Superior temporal gyrus (tissue), 1 donor: ENCODE measurements around the gene RNF213.
"Not testable (repeated sequence)": the region's sequence is repeated elsewhere in the genome, so short reads cannot be mapped to it uniquely, and the experiment has no call there.

ENCODE experiments used
- DNase-seq: peaks from one replicate; pipeline ENCODE4 v3.0.0-alpha.2; 2016; ENCODE audit errors: extremely low spot score

Gene RNF213

GRCh38 chr17:80319262-80319998 lies 58.8 kb downstream of the RNF213 start:
- DNase-seq, result no peak

DNA sequence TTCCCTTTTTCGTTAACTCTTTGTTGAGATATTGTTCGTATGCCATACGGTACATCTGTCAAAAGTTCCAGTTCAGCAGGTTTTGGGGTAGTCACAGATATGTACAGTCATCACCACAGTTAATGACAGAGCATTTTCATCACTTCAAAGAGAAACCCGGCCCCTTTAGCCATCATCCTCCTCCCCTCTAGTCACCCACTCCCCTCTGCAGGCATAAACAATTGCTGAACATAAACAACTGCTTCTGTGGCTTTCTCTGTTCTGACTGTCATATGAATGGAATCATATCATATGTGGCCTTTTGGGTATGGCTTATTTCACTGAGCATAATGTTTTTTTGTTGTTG lies 59.3 kb downstream of the RNF213 start:
- no peak for DNase-seq

DNA sequence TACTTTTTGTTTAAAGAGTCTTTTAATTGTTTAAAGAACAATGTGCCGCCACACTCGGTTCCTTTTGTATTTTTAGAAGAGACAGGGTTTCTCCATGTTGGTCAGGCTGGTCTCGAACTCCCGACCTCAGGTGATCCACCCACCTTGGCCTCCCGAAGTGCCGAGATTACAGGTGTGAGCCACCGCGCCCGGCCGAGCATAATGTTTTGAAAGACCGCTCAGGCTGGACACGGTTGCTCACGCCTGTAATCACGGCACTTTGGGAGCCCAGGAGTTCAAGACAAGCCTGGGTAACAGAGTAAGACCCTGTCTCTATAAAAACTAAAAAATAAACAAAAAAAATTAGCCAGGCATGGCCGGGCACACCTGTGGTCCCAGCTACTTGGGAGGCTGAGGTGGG lies 59.8 kb downstream of the RNF213 start:
- DNase-seq, result no peak

DNA sequence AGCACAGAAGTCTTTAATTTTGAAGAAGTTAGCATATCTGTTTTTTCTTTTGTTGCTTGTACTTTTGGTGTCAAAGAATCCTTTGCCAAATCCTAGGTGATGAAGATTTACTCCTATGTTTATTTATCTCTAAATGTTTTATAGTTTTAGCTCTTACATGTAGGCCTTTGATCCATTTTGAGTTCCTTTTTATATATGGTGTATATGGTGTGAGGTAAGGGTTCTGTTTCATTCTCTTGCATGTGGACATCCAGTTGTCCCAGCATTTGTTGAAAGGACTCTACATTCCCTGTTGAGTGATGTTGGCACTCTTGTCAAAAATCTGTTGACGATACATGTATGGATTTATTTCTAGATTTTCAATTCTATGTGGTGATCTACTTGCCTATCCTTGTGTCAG lies 62.2 kb downstream of the RNF213 start:
- no peak for DNase-seq

DNA sequence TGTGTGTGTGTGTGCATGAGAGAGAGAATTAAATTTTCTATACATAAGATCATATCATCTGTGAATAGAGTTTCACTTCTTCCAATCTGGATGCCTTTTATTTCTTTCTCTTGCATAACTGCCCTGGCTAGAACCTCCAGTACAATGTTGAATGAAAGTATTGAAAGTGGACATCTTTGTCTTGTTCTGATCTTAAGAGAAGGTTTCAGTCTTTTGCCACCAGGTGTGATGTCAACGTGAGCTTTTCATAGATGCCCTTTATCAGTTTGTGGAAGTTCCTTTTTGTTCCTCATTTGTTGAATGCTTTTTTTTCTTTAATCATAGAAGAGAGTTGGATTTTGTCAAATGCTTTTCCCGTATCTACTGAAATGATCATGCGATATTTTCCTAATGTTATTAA lies 63.3 kb downstream of the RNF213 start:
- DNase-seq, result no peak

GRCh38 chr17:80327518-80327917 lies 66.9 kb downstream of the RNF213 start:
- no peak for DNase-seq

GRCh38 chr17:80328634-80329380 lies 68.2 kb downstream of the RNF213 start:
- DNase-seq, result no peak

GRCh38 chr17:80329421-80329820 lies 68.8 kb downstream of the RNF213 start:
- not testable (repeated sequence) for DNase-seq

DNA sequence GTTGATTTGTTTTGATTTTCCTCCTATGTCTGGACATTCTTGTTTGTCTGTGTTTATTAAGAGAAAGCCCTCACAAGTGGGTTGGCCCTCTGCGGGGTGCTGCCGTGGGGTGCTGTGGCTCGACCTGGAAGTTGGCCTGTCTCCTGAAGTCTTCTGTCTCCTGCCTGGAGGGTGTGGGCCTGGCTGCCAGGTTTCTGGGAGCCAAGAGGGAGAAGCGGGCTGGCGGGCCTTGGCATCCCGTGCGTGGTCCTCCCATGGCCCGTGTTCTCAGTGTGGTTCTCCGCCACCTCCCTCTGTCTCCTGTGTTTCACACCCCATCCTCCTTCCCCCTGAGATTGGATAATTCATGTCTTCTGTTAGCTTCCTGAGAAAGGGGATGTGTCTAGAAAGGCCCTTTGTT lies 69.6 kb downstream of the RNF213 start:
- no peak for DNase-seq

DNA sequence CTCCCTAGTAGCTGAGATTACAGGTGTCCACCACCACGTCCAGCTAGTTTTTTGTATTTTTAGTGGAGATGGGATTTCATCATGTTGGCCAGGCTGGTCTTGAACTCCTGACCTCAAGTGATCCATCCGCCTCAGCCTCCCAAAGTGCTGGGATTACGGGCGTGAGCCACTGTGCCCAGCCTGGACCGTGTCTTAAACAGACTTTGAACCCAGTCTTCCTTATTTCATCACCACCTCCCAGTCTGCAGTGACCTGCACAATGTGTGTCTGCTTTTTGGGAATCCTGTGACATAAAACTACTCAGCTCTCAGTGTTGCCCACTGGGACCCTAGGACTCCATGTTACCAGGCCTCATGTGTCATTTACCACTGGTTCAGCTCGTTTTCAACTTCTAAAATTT lies 70.3 kb downstream of the RNF213 start:
- not testable (repeated sequence) for DNase-seq

DNA sequence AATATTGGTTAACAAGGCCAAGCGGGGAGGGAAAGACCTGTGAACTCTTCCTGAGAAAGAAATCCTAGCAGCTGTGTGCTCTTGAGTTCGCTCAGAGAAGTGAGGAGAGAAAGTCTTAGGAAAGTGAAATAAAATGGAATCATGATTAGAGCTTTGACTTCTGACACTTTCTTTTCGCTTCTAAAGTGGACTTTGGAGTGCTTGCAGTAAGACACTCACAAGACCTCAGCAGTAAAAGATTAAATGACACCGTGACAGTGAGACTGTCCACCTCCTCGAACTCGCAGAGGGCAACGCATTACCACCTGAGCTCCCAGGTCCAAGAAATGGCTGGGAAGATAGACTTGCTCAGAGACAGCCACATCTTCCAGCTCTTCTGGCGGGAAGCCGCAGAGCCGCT lies 71.2 kb downstream of the RNF213 start:
- no peak for DNase-seq

DNA sequence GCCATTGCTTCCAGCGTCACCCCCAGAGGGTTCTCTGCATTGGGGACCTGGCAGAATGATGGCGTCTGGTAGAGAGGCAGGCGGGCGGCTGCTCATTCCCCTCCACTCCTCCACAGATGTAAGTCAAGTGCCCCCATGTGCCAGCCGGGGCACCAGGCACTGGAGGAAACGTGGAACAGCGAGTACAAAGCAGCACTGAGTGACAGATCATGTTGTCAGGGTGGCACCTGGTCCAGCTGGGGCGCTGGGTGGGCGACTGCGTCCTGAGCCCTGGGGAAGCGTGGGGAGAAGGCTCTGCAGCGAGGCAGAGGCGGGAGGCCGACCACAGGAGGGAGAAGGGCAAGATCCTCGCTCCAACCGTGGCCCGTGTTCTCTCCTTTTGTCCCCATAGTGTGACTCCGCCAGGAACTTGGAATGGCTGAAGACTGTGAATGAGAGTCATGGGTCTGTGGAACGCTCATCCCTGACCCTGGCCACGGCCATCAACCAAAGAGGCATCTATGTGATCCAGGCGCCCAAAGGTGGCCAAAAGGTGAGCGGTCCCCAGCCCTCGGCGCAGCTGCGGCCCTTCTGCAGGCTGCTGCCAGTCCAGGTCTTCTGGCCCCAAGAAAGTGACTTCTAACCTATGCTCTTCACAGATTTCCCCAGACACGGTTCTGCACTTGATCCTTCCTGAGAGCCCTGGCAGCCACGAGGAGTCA lies 76.7 kb downstream of the RNF213 start:
- no peak for DNase-seq

- DNase-seq, result no peak
Observed at GRCh38 chr17:80339118-80339517, 78.5 kb downstream of the RNF213 start.

GRCh38 chr17:80339731-80340456 lies 79.2 kb downstream of the RNF213 start:
- DNase-seq, result no peak

- DNase-seq, result no peak
Observed at GRCh38 chr17:80345321-80345720, 84.7 kb downstream of the RNF213 start.

DNA sequence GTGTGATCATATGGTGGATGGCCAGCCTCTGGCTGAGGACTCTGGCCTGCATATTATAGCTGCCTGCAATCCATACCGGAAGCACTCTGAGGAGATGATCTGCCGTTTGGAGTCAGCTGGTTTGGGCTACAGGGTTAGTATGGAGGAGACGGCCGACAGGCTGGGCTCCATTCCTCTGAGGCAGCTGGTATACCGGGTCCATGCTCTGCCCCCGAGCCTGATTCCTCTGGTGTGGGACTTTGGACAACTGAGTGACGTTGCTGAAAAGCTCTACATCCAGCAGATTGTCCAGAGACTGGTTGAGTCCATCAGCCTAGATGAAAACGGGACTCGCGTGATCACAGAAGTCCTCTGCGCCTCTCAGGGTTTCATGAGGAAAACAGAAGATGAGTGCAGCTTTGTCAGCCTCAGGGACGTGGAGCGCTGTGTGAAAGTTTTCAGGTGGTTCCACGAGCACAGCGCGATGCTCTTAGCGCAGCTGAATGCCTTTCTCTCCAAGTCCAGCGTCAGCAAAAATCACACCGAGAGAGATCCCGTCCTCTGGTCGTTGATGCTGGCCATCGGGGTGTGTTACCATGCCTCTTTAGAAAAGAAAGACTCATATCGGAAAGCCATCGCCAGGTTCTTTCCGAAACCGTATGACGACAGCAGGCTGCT lies 85.3 kb downstream of the RNF213 start:
- DNase-seq, result no peak

DNA sequence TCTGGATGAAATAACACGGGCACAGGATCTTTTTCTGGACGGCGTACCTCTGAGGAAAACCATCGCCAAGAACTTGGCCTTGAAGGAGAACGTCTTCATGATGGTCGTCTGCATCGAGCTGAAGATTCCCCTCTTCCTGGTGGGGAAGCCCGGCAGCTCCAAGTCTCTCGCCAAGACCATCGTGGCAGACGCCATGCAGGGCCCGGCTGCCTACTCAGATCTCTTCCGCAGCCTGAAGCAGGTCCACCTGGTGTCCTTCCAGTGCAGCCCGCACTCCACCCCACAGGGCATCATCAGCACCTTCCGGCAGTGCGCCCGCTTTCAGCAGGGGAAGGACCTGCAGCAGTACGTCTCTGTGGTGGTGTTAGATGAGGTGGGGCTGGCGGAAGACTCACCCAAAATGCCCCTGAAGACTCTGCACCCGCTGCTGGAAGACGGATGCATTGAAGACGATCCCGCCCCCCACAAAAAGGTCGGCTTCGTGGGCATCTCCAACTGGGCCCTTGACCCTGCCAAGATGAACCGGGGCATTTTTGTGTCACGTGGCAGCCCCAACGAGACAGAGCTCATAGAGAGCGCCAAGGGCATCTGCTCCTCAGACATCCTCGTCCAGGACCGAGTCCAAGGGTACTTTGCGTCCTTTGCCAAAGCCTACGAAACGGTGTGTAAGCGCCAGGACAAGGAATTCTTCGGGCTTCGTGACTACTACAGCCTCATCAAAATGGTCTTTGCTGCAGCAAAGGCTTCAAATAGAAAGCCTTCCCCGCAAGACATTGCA lies 86.0 kb downstream of the RNF213 start:
- no peak for DNase-seq

GRCh38 chr17:80347536-80347935 lies 86.9 kb downstream of the RNF213 start:
- no peak for DNase-seq

- DNase-seq, result no peak
Observed at GRCh38 chr17:80347948-80348351, 87.3 kb downstream of the RNF213 start.

GRCh38 chr17:80348551-80349150 lies 88.0 kb downstream of the RNF213 start:
- no peak for DNase-seq
